Loucy (cell line): ENCODE results near the gene SCARF2.

Experiments used
- CTCF ChIP-seq: fragments of 200-600 bp; sonication (generic); conservative IDR thresholded peaks from 2 replicates; pipeline ENCODE4 v1.5.1; 2014; ENCODE audit warnings: mild to moderate bottlenecking, antibody characterized with exemption, low read length
- EZH2phosphoT487 ChIP-seq: fragments of 200-600 bp; IDR thresholded peaks from 2 replicates; pipeline ENCODE4 v1.6.1; 2018; ENCODE audit warnings: antibody characterized with exemption, mild to moderate bottlenecking, moderate library complexity, borderline replicate concordance

GRCh38 chr22:20440637-20441591 is 3.3 kb upstream of the SCARF2 start:
- TF ChIP-seq CTCF (no peak), EZH2phosphoT487 (no peak)
